ENCODE results near the gene INPP4A.
A peak's percentile ranks its signal among the peaks of the same experiment; 100 is the strongest.

The INPP4A gene

DNA sequence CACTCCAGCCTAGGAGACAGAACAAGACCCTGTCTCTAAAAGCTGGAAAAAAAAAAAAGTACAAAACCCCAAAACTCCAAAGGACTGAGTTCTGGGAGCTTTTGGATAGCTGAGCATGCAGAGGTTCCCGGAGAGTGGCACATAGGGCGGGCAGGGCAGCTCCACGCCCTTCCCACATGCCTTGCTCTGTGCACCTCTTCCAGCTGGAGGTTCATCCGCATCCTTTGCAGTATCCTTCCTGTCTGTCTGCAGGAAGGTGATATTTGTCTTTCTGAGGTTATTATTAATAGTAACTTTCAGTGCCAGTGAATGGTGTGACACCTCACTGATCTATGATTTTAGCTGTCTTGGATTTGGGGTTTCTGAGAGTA, 70.2 kb downstream of the INPP4A start:
- DNase-seq (ENCODE audit: low spot score): no peak

DNA sequence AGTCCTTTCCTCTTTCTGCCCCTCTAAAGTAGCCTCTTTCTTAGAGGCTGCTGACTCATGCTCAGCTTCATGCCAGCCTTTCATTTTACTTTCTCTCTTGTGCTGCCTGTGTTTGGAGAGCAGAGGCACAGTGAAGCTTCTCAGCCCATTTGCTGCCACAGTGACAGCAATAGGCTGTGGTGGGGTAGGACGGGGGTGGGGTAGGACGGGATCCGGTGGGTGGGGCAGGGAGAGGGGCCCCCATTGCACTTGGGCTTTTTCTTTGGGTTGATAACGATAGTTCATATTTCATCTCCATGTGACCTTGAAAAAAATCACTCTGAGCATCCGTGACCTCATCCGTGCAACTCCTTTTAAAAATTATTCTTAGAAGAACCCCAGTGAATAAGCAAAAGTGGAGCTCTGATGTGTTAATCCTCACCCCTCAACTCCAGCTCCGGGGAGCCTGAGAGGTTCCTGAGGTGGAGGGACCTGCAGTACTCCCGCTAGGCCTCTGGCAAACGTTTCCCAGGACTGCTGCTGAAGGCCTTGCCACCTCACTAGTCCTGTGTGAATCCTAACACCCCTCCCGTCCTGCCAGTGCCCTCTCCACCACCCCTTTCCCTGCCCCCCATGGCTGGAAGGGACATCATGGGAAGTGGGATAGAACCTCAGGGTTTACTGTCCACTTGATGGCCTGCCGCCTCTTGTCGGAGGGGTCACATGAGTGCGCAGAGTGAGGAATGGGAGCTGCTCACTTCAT, 70.8 kb downstream of the INPP4A start:
- DNase-seq (ENCODE audit: low spot score): no peak

DNA sequence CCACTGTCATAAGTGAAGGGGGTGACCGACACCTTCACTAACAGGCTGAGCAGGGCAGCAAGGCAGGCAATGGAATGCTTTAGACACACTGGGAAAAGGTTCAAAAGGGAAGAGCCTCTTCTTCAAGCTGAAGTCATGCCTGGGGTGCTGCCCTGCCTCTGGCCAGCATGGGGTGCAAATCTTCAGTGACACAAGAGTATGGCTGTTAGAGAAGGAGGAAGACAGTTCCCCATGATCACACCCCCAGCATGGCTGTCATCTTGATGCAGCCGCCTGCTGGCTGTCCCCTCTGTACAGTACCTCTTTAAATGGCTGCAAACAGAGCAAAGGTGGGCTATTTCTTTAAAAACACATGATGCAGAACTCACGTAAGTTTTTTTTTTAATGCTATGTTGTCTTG, 71.9 kb downstream of the INPP4A start:
- no peak for DNase-seq (ENCODE audit: low spot score)

GRCh38 chr2:98517636-98518035, 73.0 kb downstream of the INPP4A start:
- DNase-seq (ENCODE audit: low spot score): no peak

- no peak for DNase-seq (ENCODE audit: low spot score)
Measured at GRCh38 chr2:98518101-98518500, 73.4 kb downstream of the INPP4A start.

DNA sequence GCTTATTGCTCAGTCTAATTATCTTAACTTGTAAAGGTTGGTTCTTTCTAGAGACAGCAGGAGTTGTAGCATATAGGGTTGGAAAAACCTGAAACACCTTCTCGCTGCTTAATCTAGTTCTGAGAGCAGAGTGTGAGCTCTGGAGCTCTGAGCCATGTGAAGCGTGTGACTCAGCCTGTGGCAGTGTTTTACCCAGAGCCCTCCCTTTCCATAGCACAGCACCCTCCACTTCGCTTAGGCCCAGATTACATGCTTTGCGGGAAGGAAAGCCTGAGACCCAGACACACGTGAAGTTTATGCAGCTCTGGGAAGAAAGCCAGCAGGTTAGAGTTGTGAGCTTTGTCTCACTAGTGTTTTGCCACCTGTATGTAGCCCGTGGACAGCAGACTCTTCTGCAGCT, 74.5 kb downstream of the INPP4A start:
- DNase-seq (ENCODE audit: low spot score): no peak

- DNase-seq (ENCODE audit: low spot score): no peak
Measured at GRCh38 chr2:98519851-98520250, 75.2 kb downstream of the INPP4A start.

- DNase-seq (ENCODE audit: low spot score): no peak
Measured at GRCh38 chr2:98520806-98521205, 76.1 kb downstream of the INPP4A start.

DNA sequence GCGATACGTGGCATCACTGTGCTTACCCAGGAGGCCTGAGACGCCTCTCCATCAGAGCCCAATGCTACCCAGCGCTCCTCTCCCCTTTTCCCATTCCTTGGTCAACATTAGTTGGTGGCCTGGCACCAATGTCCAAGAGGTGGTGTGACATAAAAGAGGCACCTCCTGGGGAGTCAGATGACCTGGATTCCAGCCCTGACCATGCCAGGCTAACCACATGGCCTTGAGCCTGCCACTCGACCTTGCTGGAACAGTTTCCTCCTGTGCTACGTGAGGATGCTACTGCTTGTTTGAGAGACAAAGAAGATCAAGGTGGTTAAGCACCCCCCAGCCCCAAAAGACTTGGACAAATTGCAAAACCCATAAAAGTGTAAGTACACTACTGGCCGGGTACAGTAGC, 76.6 kb downstream of the INPP4A start:
- DNase-seq (ENCODE audit: low spot score): no peak

DNA sequence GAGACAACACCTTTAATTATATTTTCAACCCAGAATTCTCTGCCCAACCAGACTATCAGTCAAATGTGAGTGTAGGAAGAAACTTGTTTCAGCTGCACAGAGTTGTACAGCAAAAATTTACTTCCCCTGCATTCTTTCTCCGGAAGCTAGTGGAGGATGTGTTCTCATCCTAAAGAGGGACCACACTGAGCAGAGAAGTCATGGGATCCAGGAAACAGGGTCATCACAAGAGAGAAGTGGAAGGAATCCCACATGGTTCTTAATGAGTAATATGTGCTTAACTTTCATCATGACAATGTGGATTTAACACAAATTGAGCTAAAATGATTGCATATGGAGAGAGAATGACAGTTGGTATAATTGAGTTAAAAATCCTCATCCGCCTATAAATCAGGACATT, 78.2 kb downstream of the INPP4A start:
- DNase-seq (ENCODE audit: low spot score): no peak

DNA sequence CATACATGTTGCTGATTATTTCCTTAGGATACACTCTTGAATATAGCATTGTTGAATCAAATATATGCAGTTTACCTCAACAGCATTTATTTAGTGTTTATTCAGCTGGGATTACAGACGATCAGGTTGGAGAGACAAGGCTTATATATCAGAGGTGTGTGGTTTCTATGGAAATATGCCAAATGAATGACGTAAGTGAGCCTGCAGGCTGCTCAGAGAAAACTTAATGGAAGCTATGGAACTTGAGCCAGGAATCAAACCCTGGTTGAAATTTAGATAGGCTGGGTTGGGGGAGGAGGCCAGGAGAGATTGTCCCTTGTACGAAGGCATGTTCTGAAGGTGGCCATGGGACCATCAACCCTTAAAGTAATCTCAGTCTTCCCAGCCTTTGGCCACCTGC, 79.5 kb downstream of the INPP4A start:
- no peak for DNase-seq (ENCODE audit: low spot score)

DNA sequence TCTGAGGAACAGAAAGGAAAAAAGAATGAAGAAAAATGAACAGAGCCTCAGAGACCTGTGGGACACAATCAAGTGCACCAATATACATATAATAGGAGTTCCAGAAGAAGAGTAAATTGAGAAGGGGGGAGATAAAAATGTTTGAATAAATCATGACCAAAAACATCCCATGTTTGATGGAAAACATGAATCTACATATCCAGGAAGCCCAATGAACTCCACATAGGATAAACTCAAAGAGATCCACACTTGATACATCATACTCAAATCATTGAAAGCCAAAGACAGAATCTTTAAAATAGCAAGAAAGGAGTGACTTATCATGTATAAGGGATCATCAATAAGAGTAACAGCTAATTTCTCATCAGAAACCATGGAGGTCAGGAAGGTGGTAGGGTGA, 83.7 kb downstream of the INPP4A start:
- peak; percentile 4 for DNase-seq (ENCODE audit: low spot score)

- no peak for DNase-seq (ENCODE audit: low spot score)
Measured at GRCh38 chr2:98530114-98530513, 85.5 kb downstream of the INPP4A start.

GRCh38 chr2:98532756-98533155, 88.1 kb downstream of the INPP4A start:
- DNase-seq (ENCODE audit: low spot score): no peak

- no peak for DNase-seq (ENCODE audit: low spot score)
Measured at GRCh38 chr2:98533547-98533946, 88.9 kb downstream of the INPP4A start.

DNA sequence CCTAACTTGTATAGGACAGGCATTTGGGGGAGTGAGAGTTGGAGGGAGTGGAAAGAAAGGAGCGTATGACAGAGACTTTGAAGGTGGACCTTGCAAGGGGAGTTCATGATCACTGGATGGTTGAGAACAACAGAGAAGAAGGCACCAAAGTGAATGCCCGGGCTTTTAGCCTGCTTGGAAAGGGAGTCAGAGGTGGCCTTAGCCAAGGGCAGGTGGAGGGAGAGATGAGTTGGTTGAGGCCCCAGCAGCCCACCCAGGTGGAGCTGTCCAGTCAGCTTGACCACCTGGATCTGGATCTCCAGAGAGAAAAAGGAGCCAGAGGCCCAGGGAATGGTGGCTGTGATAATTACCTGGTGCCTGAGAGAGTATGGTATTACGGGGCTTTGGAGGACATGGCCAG, 90.1 kb downstream of the INPP4A start:
- DNase-seq (ENCODE audit: low spot score): no peak

- DNase-seq (ENCODE audit: low spot score): no peak
Measured at GRCh38 chr2:98535971-98536677, 91.5 kb downstream of the INPP4A start.

- DNase-seq (ENCODE audit: low spot score): no peak
Measured at GRCh38 chr2:98537390-98538126, 92.9 kb downstream of the INPP4A start.

- no peak for DNase-seq (ENCODE audit: low spot score)
Measured at GRCh38 chr2:98538280-98539041, 93.8 kb downstream of the INPP4A start.

DNA sequence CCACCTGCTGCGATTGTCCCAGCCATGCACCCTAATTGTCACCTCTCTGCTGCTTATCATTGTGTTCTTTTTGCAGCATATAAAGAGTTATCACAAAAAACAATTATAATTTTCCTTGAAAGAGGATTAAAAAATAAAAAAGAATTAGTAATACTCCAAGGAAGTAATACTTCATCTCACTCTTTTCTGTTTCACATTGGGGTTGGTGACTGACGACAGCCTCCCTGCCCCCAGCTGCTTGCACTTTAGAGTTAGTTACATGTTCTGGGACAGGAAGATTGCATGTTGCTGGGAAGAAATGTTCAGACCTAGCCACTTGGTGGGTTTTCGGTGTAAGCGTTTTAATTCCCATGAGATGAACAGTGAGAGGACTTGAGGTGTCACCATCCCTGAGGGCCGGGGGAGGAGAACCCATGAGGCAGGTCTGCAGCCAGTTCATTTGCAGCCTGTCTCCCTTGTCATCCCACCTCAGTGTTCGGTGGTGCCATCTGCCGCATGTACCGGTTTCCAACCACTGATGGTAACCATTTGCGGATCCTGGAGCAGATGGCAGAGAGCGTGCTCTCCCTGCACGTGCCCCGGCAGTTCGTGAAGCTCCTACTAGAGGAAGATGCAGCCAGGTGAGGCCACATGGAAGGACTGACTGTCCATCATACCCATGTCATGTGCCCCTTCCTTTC, 94.5 kb downstream of the INPP4A start:
- DNase-seq (ENCODE audit: low spot score): no peak

- no peak for DNase-seq (ENCODE audit: low spot score)
Measured at GRCh38 chr2:98540536-98540935, 95.9 kb downstream of the INPP4A start.

DNA sequence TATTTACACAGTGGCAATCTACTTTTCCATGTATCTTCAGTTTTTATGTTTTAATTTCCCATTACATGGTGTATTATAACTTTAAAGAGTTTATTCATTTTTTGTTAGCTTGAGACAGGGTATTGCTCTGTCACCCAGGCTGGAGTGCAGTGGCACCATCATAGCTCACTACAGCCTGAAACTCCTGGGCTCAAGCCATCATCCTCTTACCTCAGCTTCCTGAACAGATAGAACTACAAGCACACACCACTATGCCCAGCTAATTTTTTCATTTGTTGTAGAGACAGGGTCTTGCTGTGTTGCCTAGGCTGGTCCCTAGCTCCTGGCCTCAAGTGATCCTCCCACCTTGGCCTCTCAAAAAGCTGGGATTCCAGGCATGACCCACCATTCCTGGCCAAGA, 96.8 kb downstream of the INPP4A start:
- DNase-seq (ENCODE audit: low spot score): no peak
